Measurements from ENCODE around the gene SPC24.

- TF ChIP-seq EZH2 (IDR thresholded peaks at IDR 0.05) (no peak), POLR2AphosphoS5 (IDR thresholded peaks at IDR 0.05; ENCODE audit: borderline replicate concordance, low read depth, low read length) (no peak)
Measured at GRCh38 chr19:11171144-11171543, 15.6 kb upstream of the SPC24 start.

Measured in SK-N-MC (cell line).